Amniotic stem cell (primary cell): ENCODE results near the gene IER2.
A peak's percentile ranks its signal among the peaks of the same experiment; 100 is the strongest.
"Not testable (repeated sequence)": the region's sequence is repeated elsewhere in the genome, so short reads cannot be mapped to it uniquely, and the experiment has no call there.

Source experiments
- DNase-seq: peaks from one replicate; lab custom pipeline; 2025; lab: John Stamatoyannopoulos, UW

IER2 gene

GRCh38 chr19:13164343-13165161, 14.3 kb downstream of the IER2 start:
- no peak for DNase-seq

DNA sequence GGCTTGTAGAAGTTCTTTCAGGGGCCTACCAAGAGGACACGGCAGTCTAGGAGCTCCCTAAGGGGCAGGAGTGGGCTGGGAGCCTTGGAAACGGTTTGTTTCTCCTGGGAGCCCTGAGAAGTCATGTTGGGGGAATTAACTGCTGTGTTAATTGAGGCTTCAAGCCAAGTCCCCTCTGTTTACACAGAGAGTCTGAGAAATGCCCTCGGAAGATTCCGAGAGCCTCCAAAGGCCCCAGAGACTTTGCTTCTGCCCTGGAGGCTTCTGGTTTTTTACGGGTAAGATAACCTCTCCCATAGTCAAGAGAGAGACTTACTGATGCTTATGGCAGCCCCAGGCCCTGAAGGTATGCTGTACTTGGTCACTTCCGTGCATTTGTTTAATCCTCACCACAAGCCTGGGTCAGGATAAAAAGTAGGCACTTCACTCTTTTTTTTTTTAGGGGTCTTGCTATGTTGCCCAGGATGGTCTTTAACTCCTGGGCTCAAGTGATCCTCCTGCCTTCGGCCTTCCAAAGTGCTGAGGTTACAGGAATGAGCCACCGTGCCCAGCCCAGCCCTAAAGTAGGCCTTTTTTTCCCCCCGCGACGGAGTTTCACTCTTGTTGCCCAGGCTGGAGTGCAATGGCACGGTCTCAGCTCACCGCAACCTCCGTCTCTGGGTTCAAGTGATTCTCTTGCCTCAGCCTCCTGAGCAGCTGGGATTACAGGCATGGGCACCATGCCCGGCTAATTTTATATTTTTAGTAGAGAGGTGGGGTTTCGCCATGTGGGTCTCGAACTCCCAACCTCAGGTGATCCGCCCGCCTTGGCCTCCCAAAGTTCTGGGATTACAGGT, 15.2 kb downstream of the IER2 start:
- no peak for DNase-seq

- not testable (repeated sequence) for DNase-seq
These were observed 15.9 kb downstream of the IER2 start for GRCh38 chr19:13166151-13166550.

DNA sequence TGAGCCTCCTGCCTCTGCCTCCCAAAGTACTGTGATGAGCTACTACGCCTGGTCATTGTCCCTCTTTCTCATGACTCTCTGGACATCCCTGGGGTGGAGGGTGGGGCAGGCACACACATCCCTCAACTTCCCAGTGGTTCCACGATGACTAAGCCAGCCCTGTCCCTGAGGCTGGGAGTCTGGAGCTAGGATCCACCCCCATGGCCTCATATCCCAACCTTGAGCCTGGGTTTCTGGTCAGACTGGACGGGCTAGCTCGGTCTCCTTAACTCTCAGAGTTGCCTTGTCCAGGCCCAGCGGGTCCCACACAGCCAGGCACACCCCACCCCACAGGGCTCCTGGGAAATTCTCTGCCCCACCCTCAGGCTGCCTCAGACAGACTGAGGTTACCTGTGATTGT, 19.6 kb downstream of the IER2 start:
- no peak for DNase-seq

DNA sequence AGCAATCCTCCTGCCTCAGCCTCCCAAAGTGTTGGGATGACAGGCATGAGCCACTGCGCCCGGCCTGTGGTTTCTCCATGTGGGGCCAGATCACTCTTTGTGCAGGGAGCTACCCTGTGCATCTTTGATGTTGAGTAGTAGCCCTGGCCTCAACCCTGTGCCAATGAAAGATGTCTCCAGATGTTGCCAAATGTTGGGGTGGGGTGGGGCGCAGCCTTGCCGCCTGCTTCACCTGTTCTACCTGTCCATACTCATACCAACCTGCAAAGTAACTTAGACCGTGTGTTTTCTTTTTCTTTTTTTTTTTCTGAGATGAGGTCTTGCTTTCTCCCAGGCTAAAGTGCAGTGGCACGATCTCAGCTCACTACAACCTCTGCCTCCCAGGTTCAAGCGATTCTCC, 20.9 kb downstream of the IER2 start:
- no peak for DNase-seq

- peak; percentile 60 for DNase-seq
These were observed 22.3 kb downstream of the IER2 start for GRCh38 chr19:13172346-13173138.

- no peak for DNase-seq
These were observed 23.0 kb downstream of the IER2 start for GRCh38 chr19:13173139-13173737.

GRCh38 chr19:13176345-13176744, 26.1 kb downstream of the IER2 start:
- no peak for DNase-seq

DNA sequence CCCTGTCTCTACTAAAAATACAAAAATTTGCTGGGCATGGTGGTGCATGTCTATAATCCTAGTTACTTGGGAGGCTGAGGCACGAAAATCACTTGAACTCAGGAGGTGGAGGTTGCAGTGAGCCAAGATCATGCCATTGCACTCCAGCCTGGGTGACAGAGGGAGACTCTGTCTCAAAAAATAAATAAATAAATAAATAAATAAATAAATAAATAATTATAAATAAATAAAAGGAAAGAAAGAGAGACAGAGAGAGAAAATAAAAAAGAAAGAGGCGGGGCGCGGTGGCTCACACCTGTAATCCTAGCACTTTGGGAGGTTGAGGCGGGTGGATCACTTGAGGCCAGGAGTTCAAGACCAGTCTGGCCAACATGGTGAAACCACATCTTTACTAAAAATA, 27.4 kb downstream of the IER2 start:
- DNase-seq = not testable (repeated sequence)

GRCh38 chr19:13178291-13178690, 28.1 kb downstream of the IER2 start:
- DNase-seq = not testable (repeated sequence)

- DNase-seq = no peak
These were observed 31.7 kb downstream of the IER2 start for GRCh38 chr19:13181747-13182388.

GRCh38 chr19:13184926-13185325, 34.7 kb downstream of the IER2 start:
- not testable (repeated sequence) for DNase-seq

- DNase-seq = not testable (repeated sequence)
These were observed 35.8 kb downstream of the IER2 start for GRCh38 chr19:13185763-13186657.

DNA sequence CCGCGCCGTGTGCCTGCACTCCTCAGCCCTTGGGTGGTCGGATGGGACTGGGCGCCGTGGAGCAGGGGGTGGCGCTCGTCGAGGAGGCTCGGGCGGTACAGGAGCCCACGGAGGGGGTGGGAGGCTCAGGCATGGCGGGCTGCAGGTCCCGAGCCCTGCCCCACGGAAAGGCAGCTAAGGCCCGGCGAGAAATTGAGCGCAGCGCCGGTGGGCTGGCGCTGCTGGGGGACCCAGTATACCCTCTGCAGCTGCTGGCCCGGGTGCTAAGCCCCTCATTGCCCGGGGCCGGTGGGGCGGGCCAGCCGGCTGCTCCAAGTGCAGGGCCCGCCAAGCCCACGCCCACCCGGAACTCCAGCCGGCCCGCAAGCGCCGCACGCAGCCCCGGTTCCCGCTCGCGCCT, 36.5 kb downstream of the IER2 start:
- DNase-seq = not testable (repeated sequence)

DNA sequence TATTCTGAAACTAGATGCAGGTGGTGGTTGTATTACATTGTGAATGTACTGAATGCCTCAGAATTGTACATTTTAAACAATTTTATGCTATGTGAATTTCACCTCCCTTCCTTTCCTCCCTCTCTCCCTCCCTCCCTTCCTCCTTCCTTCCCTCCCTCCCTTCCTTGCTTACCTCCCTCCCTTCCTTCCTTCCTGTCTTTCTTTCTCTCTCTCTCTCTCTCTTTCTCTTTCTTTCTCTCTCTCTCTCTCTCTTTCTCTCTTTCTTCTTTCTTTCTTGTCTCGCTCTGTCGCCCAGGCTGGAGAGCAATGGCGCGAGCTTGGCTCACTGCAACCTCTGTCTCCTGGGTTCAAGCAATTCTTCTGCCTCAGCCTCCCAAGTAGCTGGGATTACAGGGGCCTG, 37.2 kb downstream of the IER2 start:
- DNase-seq = no peak

GRCh38 chr19:13189600-13189999, 39.4 kb downstream of the IER2 start:
- no peak for DNase-seq

- DNase-seq = no peak
These were observed 40.8 kb downstream of the IER2 start for GRCh38 chr19:13190781-13191540.

- no peak for DNase-seq
These were observed 45.5 kb downstream of the IER2 start for GRCh38 chr19:13195678-13196077.

DNA sequence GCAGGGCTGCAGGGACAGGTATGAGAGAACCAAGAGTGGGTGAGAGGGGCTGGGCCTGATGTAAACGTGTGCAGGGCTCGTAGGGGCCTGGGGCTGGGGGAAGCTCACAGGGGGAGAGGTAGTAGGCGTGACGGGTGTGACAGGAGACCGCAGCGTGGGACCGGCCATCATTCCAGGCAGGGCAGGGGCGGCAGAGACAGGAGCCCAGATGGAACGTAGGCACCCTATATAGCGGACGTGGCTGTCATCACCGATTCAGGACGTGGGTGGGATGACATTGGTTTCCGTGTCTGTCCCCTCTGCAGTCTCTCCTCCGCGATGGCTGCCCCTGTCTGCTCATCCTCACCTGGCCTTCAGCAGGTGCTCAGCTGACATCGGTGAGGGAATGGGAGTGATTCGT, 48.4 kb downstream of the IER2 start:
- no peak for DNase-seq

GRCh38 chr19:13202112-13202511, 51.9 kb downstream of the IER2 start:
- not testable (repeated sequence) for DNase-seq
